Neural progenitor cell (in vitro differentiated cells): ENCODE measurements around the gene LINC00237. TPM values are rescaled to one million over a fixed set of nuclear protein-coding genes. Genes with fewer than 3 reads are reported as not detected.

Experiments used
- DNase-seq: peaks from one replicate; pipeline ENCODE4 v3.0.0-alpha.2; 2016; ENCODE audit warnings: low spot score
- H2AFZ ChIP-seq: fragments of 200-600 bp; sonication (generic); replicated peaks from 2 replicates; pipeline ENCODE4 v1.6.1; 2016; ENCODE audit warnings: antibody characterized with exemption
- H3F3A ChIP-seq: fragments of 200-600 bp; sonication (generic); 2 replicates; pipeline ENCODE4 v1.6.1; 2016; ENCODE audit warnings: antibody characterized with exemption, low read depth
- H3K27ac ChIP-seq: fragments of 200-600 bp; sonication (generic); 2 replicates; pipeline ENCODE4 v1.5.1; 2016; ENCODE audit warnings: mild to moderate bottlenecking
- H3K27me3 ChIP-seq: fragments of 200-600 bp; sonication (generic); 2 replicates; pipeline ENCODE4 v1.6.1; 2016; ENCODE audit warnings: mild to moderate bottlenecking, moderate library complexity
- H3K36me3 ChIP-seq: fragments of 200-600 bp; sonication (generic); 2 replicates; pipeline ENCODE4 v1.5.1; 2016
- H3K4me1 ChIP-seq: fragments of 200-600 bp; sonication (generic); 2 replicates; pipeline ENCODE4 v1.6.1; 2016; ENCODE audit warnings: mixed run types
- H3K4me2 ChIP-seq: fragments of 200-600 bp; sonication (generic); 2 replicates; pipeline ENCODE4 v1.6.1; 2016
- H3K4me3 ChIP-seq: fragments of 200-600 bp; sonication (generic); 2 replicates; pipeline ENCODE4 v1.5.1; 2016
- H3K79me2 ChIP-seq: fragments of 200-600 bp; sonication (generic); 2 replicates; pipeline ENCODE4 v1.6.1; 2016; ENCODE audit warnings: low read depth
- H3K9ac ChIP-seq: fragments of 200-600 bp; sonication (generic); 2 replicates; pipeline ENCODE4 v1.6.1; 2016
- H3K9me3 ChIP-seq: fragments of 200-600 bp; sonication (generic); 2 replicates; pipeline ENCODE4 v1.5.1; 2016; ENCODE audit warnings: low read depth
- H4K20me1 ChIP-seq: fragments of 200-600 bp; sonication (generic); 2 replicates; pipeline ENCODE4 v1.6.1; 2016; ENCODE audit warnings: low read depth
- H3K27ac Mint-ChIP-seq: 3 replicates; pipeline ENCODE4 v1.8.0; 2021; ENCODE audit warnings: mixed read lengths
- H3K27me3 Mint-ChIP-seq: 2 replicates; pipeline ENCODE4 v1.8.0; 2022; ENCODE audit warnings: low read depth, mild to moderate bottlenecking, inconsistent platforms, moderate library complexity, mixed read lengths; ENCODE audit not compliant: insufficient read depth
- H3K36me3 Mint-ChIP-seq: 3 replicates; pipeline ENCODE4 v1.8.0; 2021; ENCODE audit warnings: mixed read lengths
- H3K4me1 Mint-ChIP-seq: 3 replicates; pipeline ENCODE4 v1.8.0; 2021; ENCODE audit warnings: mixed read lengths
- H3K4me3 Mint-ChIP-seq: 3 replicates; pipeline ENCODE4 v1.8.0; 2021; ENCODE audit warnings: mild to moderate bottlenecking, moderate library complexity, mixed read lengths
- H3K9me3 Mint-ChIP-seq: 3 replicates; pipeline ENCODE4 v1.8.0; 2020; ENCODE audit warnings: mixed read lengths
- CTCF ChIP-seq: fragments of 200-600 bp; sonication (generic); IDR thresholded peaks from 2 replicates; pipeline ENCODE4 v1.5.1; 2017; ENCODE audit warnings: antibody characterized with exemption, mild to moderate bottlenecking
- EZH2 ChIP-seq: fragments of 200-600 bp; sonication (generic); IDR thresholded peaks from 2 replicates; pipeline ENCODE4 v1.6.1; 2017; ENCODE audit warnings: antibody characterized with exemption, mild to moderate bottlenecking, moderate library complexity
- EZH2phosphoT487 ChIP-seq: fragments of 200-600 bp; sonication (generic); IDR thresholded peaks from 2 replicates; pipeline ENCODE4 v1.6.1; 2017; ENCODE audit warnings: antibody characterized with exemption
- total RNA-seq: library from RNA; depleted of rRNA; stranded (reverse); fragments of >200 nt; gene quantifications from 2 replicates; pipeline ENCODE4 v1.2.3, GENCODE V29; 2015; ENCODE audit warnings: low replicate concordance

Gene LINC00237
- total RNA-seq, 1 donor from 2014 or later, result not detected

GRCh38 chr20:21145424-21145823, 39.3 kb upstream of the LINC00237 start:
- H3K9me3 ChIP-seq, result no peaks in the 10 kb centered on the region
- Mint-ChIP-seq H3K27me3 (no peaks in the 10 kb centered on the region), H3K4me1 (no peaks in the 10 kb centered on the region), H3K36me3 (no peaks in the 10 kb centered on the region), H3K9me3 (no peaks in the 10 kb centered on the region), H3K4me3 (no peak overlapping the region), H3K27ac (no peak overlapping the region)
- no peak for TF ChIP-seq EZH2phosphoT487
- no peak for TF ChIP-seq CTCF
- no peak for TF ChIP-seq EZH2
- no peak for DNase-seq
- H3K4me3 ChIP-seq, result no peak overlapping the region
- H3K4me2 ChIP-seq, result no peak overlapping the region
- no peak overlapping the region for H2AFZ ChIP-seq
- H3K27me3 ChIP-seq, result no peaks in the 10 kb centered on the region
- H3K27ac ChIP-seq, result no peak overlapping the region
- no peaks in the 10 kb centered on the region for H3F3A ChIP-seq
- H3K79me2 ChIP-seq, result no peaks in the 10 kb centered on the region
- H3K9ac ChIP-seq, result no peak overlapping the region
- peaks cover 5% of the 10 kb centered on the region for H3K4me1 ChIP-seq
- H4K20me1 ChIP-seq, result no peaks in the 10 kb centered on the region
- no peaks in the 10 kb centered on the region for H3K36me3 ChIP-seq

DNA sequence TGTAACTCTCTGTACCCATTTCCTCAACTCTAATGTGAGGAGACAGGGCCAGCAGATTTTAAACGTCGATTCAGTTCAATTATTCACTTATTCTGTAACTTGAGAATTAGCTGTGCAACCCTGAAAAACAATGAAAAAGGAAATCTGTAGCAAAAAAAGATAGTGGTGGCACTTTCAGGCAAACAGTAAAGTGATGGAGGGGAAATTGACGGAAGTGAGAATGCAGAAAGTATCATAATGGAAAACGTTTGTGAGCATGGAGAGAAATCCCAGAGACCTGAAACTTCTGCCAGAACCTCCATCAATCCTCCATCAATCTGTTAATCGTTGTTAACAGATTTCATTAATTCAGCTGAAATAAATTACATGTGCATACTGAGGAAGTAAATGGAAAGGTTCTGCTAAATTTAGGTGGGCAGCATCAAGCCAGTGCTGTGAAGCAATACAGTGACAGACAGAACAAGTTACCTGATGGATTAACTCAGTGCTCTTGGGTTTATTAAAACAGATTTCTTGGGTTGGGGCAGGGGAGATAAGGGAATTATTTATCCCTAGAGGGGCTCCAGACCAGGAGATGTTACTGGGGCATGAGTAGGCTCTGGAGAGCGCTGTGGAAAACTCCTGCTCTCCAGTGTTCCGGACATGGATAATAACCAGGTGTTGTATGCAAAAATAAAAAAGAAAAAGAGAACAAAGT, 37.2 kb upstream of the LINC00237 start:
- Mint-ChIP-seq H3K27me3 (no peaks in the 10 kb centered on the region), H3K9me3 (no peaks in the 10 kb centered on the region), H3K4me3 (no peak overlapping the region), H3K27ac (no peak overlapping the region), H3K4me1 (no peaks in the 10 kb centered on the region), H3K36me3 (no peaks in the 10 kb centered on the region)
- H3K4me1 ChIP-seq, result peaks cover 5% of the 10 kb centered on the region
- H3K27me3 ChIP-seq, result no peaks in the 10 kb centered on the region
- no peak for TF ChIP-seq EZH2
- no peak for TF ChIP-seq EZH2phosphoT487
- no peak for TF ChIP-seq CTCF
- no peaks in the 10 kb centered on the region for H4K20me1 ChIP-seq
- no peaks in the 10 kb centered on the region for H3F3A ChIP-seq
- H3K36me3 ChIP-seq, result no peaks in the 10 kb centered on the region
- H3K79me2 ChIP-seq, result no peaks in the 10 kb centered on the region
- H3K4me2 ChIP-seq, result no peak overlapping the region
- H3K9ac ChIP-seq, result no peak overlapping the region
- H3K27ac ChIP-seq, result no peak overlapping the region
- no peak overlapping the region for H3K4me3 ChIP-seq
- H3K9me3 ChIP-seq, result no peaks in the 10 kb centered on the region
- no peak for DNase-seq
- no peak overlapping the region for H2AFZ ChIP-seq

GRCh38 chr20:21141825-21142224, 35.7 kb upstream of the LINC00237 start:
- Mint-ChIP-seq H3K27ac (no peak overlapping the region), H3K27me3 (no peaks in the 10 kb centered on the region), H3K9me3 (no peaks in the 10 kb centered on the region), H3K4me3 (no peak overlapping the region), H3K36me3 (peaks cover 5% of the 10 kb centered on the region), H3K4me1 (no peaks in the 10 kb centered on the region)
- H3K9me3 ChIP-seq, result no peaks in the 10 kb centered on the region
- H4K20me1 ChIP-seq, result no peaks in the 10 kb centered on the region
- H3K9ac ChIP-seq, result no peak overlapping the region
- H2AFZ ChIP-seq, result no peak overlapping the region
- H3K79me2 ChIP-seq, result no peaks in the 10 kb centered on the region
- H3F3A ChIP-seq, result no peaks in the 10 kb centered on the region
- no peak for DNase-seq
- no peaks in the 10 kb centered on the region for H3K36me3 ChIP-seq
- no peaks in the 10 kb centered on the region for H3K4me1 ChIP-seq
- H3K4me2 ChIP-seq, result no peak overlapping the region
- no peak overlapping the region for H3K4me3 ChIP-seq
- TF ChIP-seq EZH2phosphoT487 (no peak), EZH2 (no peak), CTCF (no peak)
- H3K27me3 ChIP-seq, result no peaks in the 10 kb centered on the region
- H3K27ac ChIP-seq, result no peak overlapping the region
